ENCODE measurements around the gene BSCL2. TPM values are rescaled to one million over a fixed set of nuclear protein-coding genes. Genes with fewer than 3 reads are reported as not detected.

BSCL2 gene
- total RNA-seq, 1 donor, result 14.9 TPM

Other genes starting within 250 kb of the BSCL2 start
- 281 TPM for gene AHNAK, start 160.6 kb downstream of the BSCL2 start, total RNA-seq
- gene EEF1G, start 133.5 kb downstream of the BSCL2 start, total RNA-seq, result 2,066 TPM
- 3.3 TPM for gene TUT1, start 115.9 kb downstream of the BSCL2 start, total RNA-seq
- gene MTA2, start 105.6 kb downstream of the BSCL2 start, total RNA-seq, result 102 TPM
- 32.2 TPM for gene EML3, start 94.6 kb downstream of the BSCL2 start, total RNA-seq
- gene ROM1, start 94.2 kb downstream of the BSCL2 start, total RNA-seq, result 1.3 TPM
- 15.7 TPM for gene B3GAT3, start 85.4 kb downstream of the BSCL2 start, total RNA-seq
- gene GANAB, start 60.8 kb downstream of the BSCL2 start, total RNA-seq, result 50.1 TPM
- gene INTS5, start 54.1 kb downstream of the BSCL2 start, total RNA-seq, result 12.4 TPM
- gene C11orf98, start 42.2 kb downstream of the BSCL2 start, total RNA-seq, result 4.9 TPM
- 58.0 TPM for gene CSKMT, start 42.1 kb downstream of the BSCL2 start, total RNA-seq
- gene UQCC3, start 35.8 kb downstream of the BSCL2 start, total RNA-seq, result 1.3 TPM
- 5.9 TPM for gene LBHD1, start 35.2 kb downstream of the BSCL2 start, total RNA-seq
- gene UBXN1, start 28.4 kb downstream of the BSCL2 start, total RNA-seq, result 136 TPM
- gene LRRN4CL, start 17.9 kb downstream of the BSCL2 start, total RNA-seq, result not detected
- gene GNG3, start 252 bp upstream of the BSCL2 start, total RNA-seq, result not detected
- 13.3 TPM for gene HNRNPUL2, start 20.0 kb upstream of the BSCL2 start, total RNA-seq
- gene TTC9C, start 21.1 kb upstream of the BSCL2 start, total RNA-seq, result 7.5 TPM
- gene ZBTB3, start 46.7 kb upstream of the BSCL2 start, total RNA-seq, result 5.7 TPM
- 32.0 TPM for gene POLR2G, start 54.2 kb upstream of the BSCL2 start, total RNA-seq
- 7.3 TPM for gene TAF6L, start 64.0 kb upstream of the BSCL2 start, total RNA-seq
- 25.8 TPM for gene TMEM179B, start 80.0 kb upstream of the BSCL2 start, total RNA-seq
- 8.5 TPM for gene TMEM223, start 84.6 kb upstream of the BSCL2 start, total RNA-seq
- 169 TPM for gene NXF1, start 98.0 kb upstream of the BSCL2 start, total RNA-seq
- gene STX5, start 124.6 kb upstream of the BSCL2 start, total RNA-seq, result 48.2 TPM
- 2.4 TPM for gene TEX54, start 125.4 kb upstream of the BSCL2 start, total RNA-seq
- 143 TPM for gene WDR74, start 132.2 kb upstream of the BSCL2 start, total RNA-seq
- 125 TPM for gene SLC3A2, start 173.5 kb upstream of the BSCL2 start, total RNA-seq
- gene CHRM1, start 213.9 kb upstream of the BSCL2 start, total RNA-seq, result not detected

All from mononuclear cell (primary cell).